Activated CD8-positive, alpha-beta memory T cell treated with anti-CD3 and anti-CD28 coated beads, Interleukin-2, amount 50 U/mL, for 48 hours (primary cell): Measurements from ENCODE around the gene XIRP1.

Source experiments
- DNase-seq: peaks from one replicate; pipeline ENCODE4 v3.0.0-alpha.2; 2020

Gene XIRP1

GRCh38 chr3:39209329-39209970 is 17.1 kb upstream of the XIRP1 start:
- DNase-seq: no peak

- DNase-seq: no peak
These were observed 16.2 kb upstream of the XIRP1 start for GRCh38 chr3:39208463-39209055.

GRCh38 chr3:39207361-39208186 is 15.2 kb upstream of the XIRP1 start:
- no peak for DNase-seq

- no peak for DNase-seq
These were observed 13.6 kb upstream of the XIRP1 start for GRCh38 chr3:39205919-39206516.

GRCh38 chr3:39205131-39205530 is 12.7 kb upstream of the XIRP1 start:
- DNase-seq: no peak

GRCh38 chr3:39203860-39204259 is 11.5 kb upstream of the XIRP1 start:
- DNase-seq: no peak

GRCh38 chr3:39203402-39203801 is 11.0 kb upstream of the XIRP1 start:
- DNase-seq: no peak

- DNase-seq: no peak
These were observed 9.7 kb upstream of the XIRP1 start for GRCh38 chr3:39202094-39202493.

GRCh38 chr3:39196671-39197356 is 4.4 kb upstream of the XIRP1 start:
- DNase-seq: no peak

GRCh38 chr3:39196034-39196433 is 3.6 kb upstream of the XIRP1 start:
- no peak for DNase-seq

- DNase-seq: no peak
These were observed 996 bp upstream of the XIRP1 start for GRCh38 chr3:39193391-39193790.

- no peak for DNase-seq
These were observed 622 bp downstream of the XIRP1 start for GRCh38 chr3:39191773-39192172.

GRCh38 chr3:39191111-39191510 is 1.3 kb downstream of the XIRP1 start:
- no peak for DNase-seq

- no peak for DNase-seq
These were observed 1.9 kb downstream of the XIRP1 start for GRCh38 chr3:39190281-39191025.

GRCh38 chr3:39189959-39190269 is 2.5 kb downstream of the XIRP1 start:
- DNase-seq: peak; percentile 73

GRCh38 chr3:39189150-39189958 is 3.0 kb downstream of the XIRP1 start:
- no peak for DNase-seq

GRCh38 chr3:39188271-39189149 is 3.9 kb downstream of the XIRP1 start:
- no peak for DNase-seq

GRCh38 chr3:39187372-39188155 is 4.8 kb downstream of the XIRP1 start:
- DNase-seq: no peak

GRCh38 chr3:39186692-39187151 is 5.7 kb downstream of the XIRP1 start:
- DNase-seq: no peak
